IMR-90 (cell line): ENCODE data around the gene PEAK1. TPM values are rescaled to one million over a fixed set of nuclear protein-coding genes. Genes with fewer than 3 reads are reported as not detected.

Experiments
- ATAC-seq: fragments of 200-7000 bp; cut with Tn5 transposase; 2 replicates; pipeline ENCODE4 v1.9.1; 2020; ENCODE audit warnings: low read depth, mild to moderate bottlenecking, moderate library complexity
- BruUV-seq: library from RNA; stranded (reverse); fragments of 400-500 nt; replicated peaks from 2 replicates; lab custom pipeline; 2021; lab: Mats Ljungman, UMichigan
- CTCF ChIA-PET: fragments of 300-600 bp; formaldehyde crosslinking; extraction: SDS; loops from one replicate; lab custom pipeline; 2021; ENCODE audit warnings: antibody characterized with exemption; lab: Yijun Ruan, JAX
- POLR2A ChIA-PET: fragments of 300-600 bp; sonication (Branson Sonifier 250); formaldehyde crosslinking; loops from one replicate; lab custom pipeline; 2022; ENCODE audit warnings: antibody characterized with exemption; ENCODE audit not compliant: unreplicated experiment; lab: Charles Lee
- DNase-seq: peaks from one replicate; pipeline ENCODE4 v3.0.0; 2013
- H2AFZ ChIP-seq: replicated peaks from 2 replicates; pipeline ENCODE3; 2013; ENCODE audit warnings: low read length, mild to moderate bottlenecking; ENCODE audit not compliant: poor library complexity
- H2AK5ac ChIP-seq: 2 replicates; pipeline ENCODE4 v1.6.1; 2013; ENCODE audit warnings: low read depth, low read length, inconsistent platforms
- H2AK9ac ChIP-seq: replicated peaks from 2 replicates; pipeline ENCODE3; 2013; ENCODE audit warnings: mild to moderate bottlenecking, low read depth, low read length, moderate library complexity; ENCODE audit not compliant: poor library complexity
- H2BK120ac ChIP-seq: 2 replicates; pipeline ENCODE4 v1.6.1; 2013; ENCODE audit warnings: low read depth, low read length, inconsistent platforms
- H2BK15ac ChIP-seq: 3 replicates; pipeline ENCODE4 v1.6.1; 2013; ENCODE audit warnings: low read depth, low read length, inconsistent platforms
- H2BK20ac ChIP-seq: 2 replicates; pipeline ENCODE4 v1.6.1; 2013; ENCODE audit warnings: low read depth, mild to moderate bottlenecking, inconsistent platforms, low read length, moderate library complexity
- H2BK5ac ChIP-seq: 2 replicates; pipeline ENCODE4 v1.6.1; 2013; ENCODE audit warnings: mild to moderate bottlenecking, low read depth, low read length, inconsistent platforms; ENCODE audit not compliant: poor library complexity, severe bottlenecking
- H3K14ac ChIP-seq: replicated peaks from 2 replicates; pipeline ENCODE4 v1.6.1; 2013; ENCODE audit warnings: low read depth, low read length, inconsistent platforms
- H3K18ac ChIP-seq: 2 replicates; pipeline ENCODE4 v1.6.1; 2013; ENCODE audit warnings: low read depth, low read length, control low read depth
- H3K23ac ChIP-seq: 2 replicates; pipeline ENCODE4 v1.6.1; 2013; ENCODE audit warnings: low read depth, low read length, inconsistent platforms
- H3K27ac ChIP-seq: 2 replicates; pipeline ENCODE4 v1.5.1; 2013; ENCODE audit warnings: mild to moderate bottlenecking, control low read depth, low read length; ENCODE audit not compliant: insufficient read depth
- H3K27me3 ChIP-seq: 2 replicates; pipeline ENCODE4 v1.6.1; 2013; ENCODE audit warnings: low read length; ENCODE audit not compliant: control insufficient read depth, insufficient read depth
- H3K36me3 ChIP-seq: 2 replicates; pipeline ENCODE4 v1.6.1; 2013; ENCODE audit warnings: low read length, mixed read lengths; ENCODE audit not compliant: control insufficient read depth, insufficient read depth
- H3K4ac ChIP-seq: 2 replicates; pipeline ENCODE4 v1.6.1; 2013; ENCODE audit warnings: low read depth, low read length, inconsistent platforms
- H3K4me1 ChIP-seq: 2 replicates; pipeline ENCODE4 v1.6.1; 2013; ENCODE audit warnings: low read length, mixed read lengths; ENCODE audit not compliant: control insufficient read depth, insufficient read depth
- H3K4me2 ChIP-seq: 2 replicates; pipeline ENCODE4 v1.6.1; 2013; ENCODE audit warnings: low read depth, mild to moderate bottlenecking, control low read depth, low read length, moderate library complexity
- H3K4me3 ChIP-seq: 2 replicates; pipeline ENCODE4 v1.5.1; 2013; ENCODE audit warnings: low read depth, mild to moderate bottlenecking, control low read depth, low read length, moderate library complexity; ENCODE audit not compliant: insufficient read depth
- H3K56ac ChIP-seq: 2 replicates; pipeline ENCODE4 v1.6.1; 2013; ENCODE audit warnings: low read length, inconsistent platforms; ENCODE audit not compliant: insufficient read depth; ENCODE audit errors: extremely low read depth
- H3K79me1 ChIP-seq, 2 experiments: 2 replicates each; pipeline ENCODE4 v1.6.1; 2013; ENCODE audit warnings: low read length in 2 of 2, inconsistent platforms in 1 of 2, low read depth in 1 of 2
- H3K9ac ChIP-seq: 2 replicates; pipeline ENCODE4 v1.6.1; 2013; ENCODE audit warnings: low read depth, low read length, control low read depth
- H3K9me1 ChIP-seq: 2 replicates; pipeline ENCODE4 v1.6.1; 2013; ENCODE audit warnings: low read length, inconsistent platforms; ENCODE audit not compliant: insufficient read depth
- H3K9me3 ChIP-seq: 2 replicates; pipeline ENCODE4 v1.6.1; 2013; ENCODE audit warnings: low read length; ENCODE audit not compliant: control insufficient read depth, insufficient read depth
- H4K20me1 ChIP-seq: 2 replicates; pipeline ENCODE4 v1.6.1; 2013; ENCODE audit warnings: low read length, inconsistent platforms; ENCODE audit not compliant: insufficient read depth
- H4K5ac ChIP-seq: 2 replicates; pipeline ENCODE4 v1.6.1; 2013; ENCODE audit warnings: mild to moderate bottlenecking, low read depth, low read length, control low read depth
- H4K8ac ChIP-seq, 2 experiments: 2 replicates each; pipeline ENCODE4 v1.6.1; 2013; ENCODE audit warnings: low read depth in 2 of 2, low read length in 2 of 2, control low read depth in 1 of 2, inconsistent platforms in 1 of 2
- H4K91ac ChIP-seq: 2 replicates; pipeline ENCODE4 v1.6.1; 2013; ENCODE audit warnings: low read depth, low read length, inconsistent platforms; ENCODE audit not compliant: insufficient read depth
- BHLHE40 ChIP-seq: fragments of 150-350 bp; IDR thresholded peaks from 2 replicates; pipeline ENCODE4 v1.6.1; 2016; ENCODE audit warnings: mild to moderate bottlenecking, low read depth, low read length
- CEBPB ChIP-seq: IDR thresholded peaks from 2 replicates; pipeline ENCODE4 v1.6.1; 2012; ENCODE audit warnings: low read depth, low read length, improper control_type of control experiment
- CHD1 ChIP-seq: IDR thresholded peaks from 2 replicates; pipeline ENCODE4 v1.6.1; 2012; ENCODE audit warnings: low read depth, low read length, improper control_type of control experiment
- FOS ChIP-seq: fragments of 150-350 bp; IDR thresholded peaks from 2 replicates; pipeline ENCODE4 v1.6.1; 2016; ENCODE audit warnings: low read depth, low read length
- MAZ ChIP-seq: IDR thresholded peaks from 2 replicates; pipeline ENCODE4 v1.6.1; 2012; ENCODE audit warnings: low read depth, mild to moderate bottlenecking, low read length, improper control_type of control experiment, moderate library complexity, borderline replicate concordance
- MXI1 ChIP-seq: IDR thresholded peaks from 2 replicates; pipeline ENCODE4 v1.6.1; 2012; ENCODE audit warnings: low read depth, mild to moderate bottlenecking, low read length, moderate library complexity, borderline replicate concordance
- POLR2A ChIP-seq: IDR thresholded peaks from 2 replicates; pipeline ENCODE4 v1.6.1; 2012; ENCODE audit warnings: mild to moderate bottlenecking, low read depth, low read length
- RAD21 ChIP-seq: IDR thresholded peaks from 2 replicates; pipeline ENCODE4 v1.6.1; 2012; ENCODE audit warnings: low read length, improper control_type of control experiment
- RCOR1 ChIP-seq: IDR thresholded peaks from 2 replicates; pipeline ENCODE4 v1.6.1; 2012; ENCODE audit warnings: mild to moderate bottlenecking, low read length, improper control_type of control experiment; ENCODE audit not compliant: insufficient replicate concordance
- RFX5 ChIP-seq: IDR thresholded peaks from 2 replicates; pipeline ENCODE4 v1.8.0; 2012; ENCODE audit warnings: low read depth, mild to moderate bottlenecking, low read length, moderate library complexity
- SMC3 ChIP-seq: fragments of 150-350 bp; IDR thresholded peaks from 2 replicates; pipeline ENCODE4 v1.6.1; 2016; ENCODE audit warnings: low read depth, mild to moderate bottlenecking, antibody characterized with exemption, low read length, moderate library complexity
- WGBS, 2 experiments: methylation state at CpG; one replicate each; pipeline versions ENCODE4 v1.1.5 to v1.1.7; 2013; ENCODE audit warnings: missing lambda C conversion rate in 2 of 2; ENCODE audit not compliant: insufficient read length in 1 of 2; ENCODE audit errors: extremely low coverage in 2 of 2; 5-methylcytosine and 5-hydroxymethylcytosine counted together
- dilution Hi-C: fragments of 300-500 bp; cut with HindIII; formaldehyde crosslinking; loops from one replicate; pipeline ENCODE4 v1.14.3; 2018; ENCODE audit warnings: low sequenced_read_pairs; ENCODE audit not compliant: unreplicated experiment
- in situ Hi-C: fragments of 300-500 bp; cut with MboI; formaldehyde crosslinking; loops from 3 replicates; pipeline ENCODE4 v1.14.3; 2019; ENCODE audit warnings: low sequenced_read_pairs, inconsistent platforms, mixed read lengths
- intact Hi-C: fragments of 100-400 bp; cut with micrococcal nuclease; formaldehyde crosslinking; loops from 2 replicates; pipeline ENCODE4 v1.10.0; 2022
- polyA plus RNA-seq, 3 experiments: library from polyadenylated mRNA; depleted of rRNA; stranded (reverse); fragments of >200 nt; gene quantifications; 2 replicates each; pipeline ENCODE4 v1.2.3, GENCODE V29; 2012; ENCODE audit warnings: low replicate concordance in 1 of 3
- total RNA-seq: library from RNA; depleted of rRNA; stranded (reverse); fragments of >200 nt; gene quantifications from 2 replicates; pipeline ENCODE4 v1.2.3, GENCODE V29; 2012
- TF ChIP-seq, protein P1 (sequence below): fragments of 150-350 bp; IDR thresholded peaks from 2 replicates; pipeline ENCODE4 v1.6.1; 2017; ENCODE audit warnings: mild to moderate bottlenecking, antibody characterized with exemption, low read length, low read depth

The PEAK1 gene
- total and polyA plus RNA-seq, 2 of the 4 experiments (the other 2 are of a cell fraction), result 21.5 to 43.9 TPM

DNA sequence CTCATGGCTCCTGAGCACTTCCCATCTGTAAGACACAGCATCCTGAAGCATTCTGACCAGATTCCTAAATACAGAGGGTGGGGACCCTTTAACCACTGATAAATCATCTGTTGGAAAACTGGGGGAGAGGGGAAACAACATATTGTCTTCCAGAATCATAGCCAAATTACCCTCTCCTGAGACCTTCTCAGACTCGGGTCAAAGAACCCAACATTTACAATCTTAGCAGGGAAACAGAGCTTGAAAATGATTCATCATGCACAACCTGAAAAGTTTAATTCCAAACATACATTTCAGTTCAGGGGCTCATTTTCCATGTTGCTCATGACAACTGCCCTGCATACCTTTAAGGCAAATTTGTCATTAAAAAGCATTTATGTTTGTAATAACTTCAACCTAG is 300.5 kb downstream of the PEAK1 start:
- Histone ChIP-seq H3K27ac (no peak overlapping the region), H3K4me1 (peaks cover 8% of the 10 kb centered on the region), H3K4ac (peak overlapping the region; percentile 33; the same call in 1 of the 2 replicates), H2AFZ (no peak overlapping the region), H3K36me3 (peaks cover 6% of the 10 kb centered on the region), H3K4me2 (no peak overlapping the region; the same call in 1 of the 2 replicates), H4K5ac (no peak overlapping the region; the same call in 1 of the 2 replicates), H4K8ac (peak overlapping the region in 1 of 2 experiments; percentile 18; a peak in 1 of 4 replicates), H3K4me3 (no peak overlapping the region), H3K9ac (no peak overlapping the region), H3K18ac (peak overlapping the region; percentile 3; the same call in 1 of the 2 replicates), H3K9me3 (no peaks in the 10 kb centered on the region), H3K56ac (no peak overlapping the region), H3K27me3 (no peaks in the 10 kb centered on the region), H4K20me1 (peaks cover 9% of the 10 kb centered on the region; the same call in 1 of the 2 replicates), H3K23ac (peak overlapping the region; percentile 10; the same call in 1 of the 2 replicates), H3K79me1 (peaks cover 29 to 66% of the 10 kb centered on the region in 2 experiments), H2AK9ac (no peak overlapping the region), H3K14ac (no peak overlapping the region), H2AK5ac (no peak overlapping the region), H2BK20ac (peak overlapping the region; percentile 4; the same call in 1 of the 2 replicates), H4K91ac (peak overlapping the region; percentile 17; the same call in 1 of the 2 replicates), H3K9me1 (peaks cover 8% of the 10 kb centered on the region; the same call in 1 of the 2 replicates), H2BK15ac (no peak overlapping the region), H2BK120ac (0 out of 2 replicates have a peak overlapping the region, but pooled peaks have one; percentile 67), H2BK5ac (peak overlapping the region; percentile 53)
- TF ChIP-seq RAD21 (no peak), CEBPB (no peak), RCOR1 (no peak), RFX5 (no peak), MAZ (no peak), CHD1 (no peak), FOS (no peak), POLR2A (no peak), MXI1 (no peak), BHLHE40 (no peak), SMC3 (no peak)
- TF ChIP-seq, protein P1, sequence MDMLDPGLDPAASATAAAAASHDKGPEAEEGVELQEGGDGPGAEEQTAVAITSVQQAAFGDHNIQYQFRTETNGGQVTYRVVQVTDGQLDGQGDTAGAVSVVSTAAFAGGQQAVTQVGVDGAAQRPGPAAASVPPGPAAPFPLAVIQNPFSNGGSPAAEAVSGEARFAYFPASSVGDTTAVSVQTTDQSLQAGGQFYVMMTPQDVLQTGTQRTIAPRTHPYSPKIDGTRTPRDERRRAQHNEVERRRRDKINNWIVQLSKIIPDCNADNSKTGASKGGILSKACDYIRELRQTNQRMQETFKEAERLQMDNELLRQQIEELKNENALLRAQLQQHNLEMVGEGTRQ, result no peak
- DNase-seq (no peak), ATAC-seq (0 out of 2 replicates have a peak, but pooled peaks have one; percentile 6)
- no CpG with 5 or more reads among the region's 1 CpG for WGBS, 2 experiments
- dilution Hi-C loops, result no loop called here
- BruUV-seq, result no TSS peak
- ChIA-PET POLR2A (interaction anchor here (0.7 kb wide), 1 partner anchor 26 kb away, joined by 5 read pairs; no protein-coding TSS in a partner anchor), CTCF (interaction anchor here (0.6 to 3.9 kb wide), 15 partner anchors 10 to 424 kb away, joined by 3 to 33 read pairs (median 3); partner anchors contain the start of gene PEAK1)
- intact Hi-C loops, result loop anchor here (1.0 to 5.0 kb wide), 7 partner anchors 68 to 513 kb away; partner anchors contain the start of gene LINGO1
- in situ Hi-C loops, result loop anchor here (5.0 to 10.0 kb wide), 2 partner anchors 375 to 423 kb away; no protein-coding TSS in a partner anchor
